Muscle of leg (tissue), 11 donors: ENCODE results near the gene GALNT18. TPM values are rescaled to one million over a fixed set of nuclear protein-coding genes. Genes with fewer than 3 reads are reported as not detected.
"Not testable (repeated sequence)": the region's sequence is repeated elsewhere in the genome, so short reads cannot be mapped to it uniquely, and the experiment has no call there.

Experiments
- DNase-seq: peaks from one replicate; pipeline ENCODE4 v3.0.0; 2013
- H3K27ac ChIP-seq: one replicate; pipeline ENCODE4 v1.5.1; 2013; ENCODE audit warnings: mild to moderate bottlenecking, low read length, control low read depth
- H3K27me3 ChIP-seq: one replicate; pipeline ENCODE4 v1.6.1; 2013; ENCODE audit warnings: low read length; ENCODE audit not compliant: control insufficient read depth, insufficient read depth
- H3K36me3 ChIP-seq: one replicate; pipeline ENCODE4 v1.6.1; 2013; ENCODE audit warnings: low read length; ENCODE audit not compliant: control insufficient read depth, insufficient read depth
- H3K4me1 ChIP-seq: one replicate; pipeline ENCODE4 v1.6.1; 2013; ENCODE audit warnings: low read length; ENCODE audit not compliant: control insufficient read depth, insufficient read depth
- H3K4me3 ChIP-seq: one replicate; pipeline ENCODE4 v1.5.1; 2013; ENCODE audit warnings: low read length, control low read depth
- H3K9me3 ChIP-seq: replicated peaks from 2 replicates; pipeline ENCODE4 v1.6.1; 2013; ENCODE audit warnings: low read depth, low read length; ENCODE audit not compliant: control insufficient read depth
- WGBS: methylation state at CpG from one replicate; pipeline ENCODE4 v1.1.5; 2013; ENCODE audit warnings: missing lambda C conversion rate; ENCODE audit not compliant: insufficient coverage; 5-methylcytosine and 5-hydroxymethylcytosine counted together
- polyA plus RNA-seq, 8 donors: library from polyadenylated mRNA; unstranded; fragments of 120-200 nt; gene quantifications; one replicate each; pipeline versions ENCODE4 v1.2.1 to v1.2.3, GENCODE V29; 2013; ENCODE audit warnings: inconsistent platforms in 1 of 8, low replicate concordance in 1 of 8; ENCODE audit not compliant: insufficient read length in 8 of 8, insufficient read depth in 1 of 8
- total RNA-seq: library from RNA; stranded (reverse); fragments of 120-200 nt; gene quantifications from one replicate; pipeline ENCODE4 v1.2.4, GENCODE V29; 2013

GALNT18 gene
- total and polyA plus RNA-seq, 9 donors: 7.7 to 17.7 (median 11.6) TPM

DNA sequence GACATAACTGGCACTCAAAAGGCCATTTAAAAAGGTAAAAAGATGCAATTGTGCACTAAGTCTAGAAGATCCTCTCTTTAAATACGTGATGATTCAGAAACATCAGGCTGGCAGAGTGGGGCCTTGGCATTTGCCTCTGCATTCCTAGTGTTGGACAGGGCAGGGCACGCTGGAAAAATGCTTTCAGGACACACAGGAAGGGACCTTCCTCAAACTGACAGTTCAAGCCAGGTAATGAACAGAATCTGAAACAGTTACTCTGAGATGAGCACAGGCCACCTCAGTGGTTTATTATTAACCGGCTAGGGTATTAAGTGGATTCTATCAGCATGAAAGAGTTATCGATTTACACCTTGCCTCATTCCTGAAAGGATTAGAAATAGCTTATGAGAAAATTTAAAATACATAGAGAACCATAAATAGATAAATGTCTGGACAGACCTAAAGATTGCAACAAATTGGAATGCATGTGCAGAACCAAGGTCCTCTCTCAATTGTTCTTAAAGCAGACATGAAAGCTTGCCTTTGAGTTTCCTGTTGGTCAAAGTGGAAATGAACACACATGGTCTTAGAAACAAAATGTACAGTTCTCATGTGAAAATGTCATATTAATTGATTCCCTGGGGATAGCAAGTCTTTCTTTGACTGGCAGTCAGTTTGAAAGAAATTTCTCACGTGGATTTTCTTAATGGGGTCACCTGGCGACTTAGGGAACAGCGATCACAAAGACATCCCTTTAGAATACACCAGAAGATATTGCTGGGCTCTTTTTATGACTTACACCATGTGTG is 247.3 kb downstream of the GALNT18 start:
- no peaks in the 10 kb centered on the region for H3K9me3 ChIP-seq
- no peaks in the 10 kb centered on the region for H3K27me3 ChIP-seq
- H3K27ac ChIP-seq: no peak overlapping the region
- H3K4me3 ChIP-seq: no peak overlapping the region
- DNase-seq: no peak
- WGBS: 70% methylated on average over 2 of the region's 7 CpGs
- H3K4me1 ChIP-seq: peaks cover 5% of the 10 kb centered on the region
- H3K36me3 ChIP-seq: peaks cover 4% of the 10 kb centered on the region

DNA sequence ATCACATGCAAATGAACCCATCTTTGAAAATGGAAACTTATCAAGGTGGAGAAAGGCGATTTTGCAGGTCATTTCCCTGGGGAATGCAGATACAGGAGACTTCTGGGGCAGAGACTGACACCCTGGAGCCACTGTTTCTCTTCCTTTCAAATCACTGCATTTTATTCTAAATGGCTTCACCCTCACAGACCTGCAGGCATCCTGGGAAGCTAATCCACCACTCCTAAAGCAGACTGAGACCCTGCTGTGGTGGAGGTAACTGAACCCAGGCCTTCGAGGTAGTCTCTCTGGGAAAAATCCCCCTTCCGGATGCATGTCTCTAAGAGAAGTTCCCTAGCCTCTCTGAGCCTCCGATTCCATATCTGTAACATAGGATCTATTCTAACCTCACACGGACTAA is 247.9 kb downstream of the GALNT18 start:
- Histone ChIP-seq H3K4me1 (peaks cover 5% of the 10 kb centered on the region), H3K36me3 (peaks cover 4% of the 10 kb centered on the region), H3K27ac (no peak overlapping the region), H3K9me3 (no peaks in the 10 kb centered on the region), H3K27me3 (no peaks in the 10 kb centered on the region), H3K4me3 (no peak overlapping the region)
- WGBS: 80% methylated on average over 1 of the region's 5 CpGs
- no peak for DNase-seq

DNA sequence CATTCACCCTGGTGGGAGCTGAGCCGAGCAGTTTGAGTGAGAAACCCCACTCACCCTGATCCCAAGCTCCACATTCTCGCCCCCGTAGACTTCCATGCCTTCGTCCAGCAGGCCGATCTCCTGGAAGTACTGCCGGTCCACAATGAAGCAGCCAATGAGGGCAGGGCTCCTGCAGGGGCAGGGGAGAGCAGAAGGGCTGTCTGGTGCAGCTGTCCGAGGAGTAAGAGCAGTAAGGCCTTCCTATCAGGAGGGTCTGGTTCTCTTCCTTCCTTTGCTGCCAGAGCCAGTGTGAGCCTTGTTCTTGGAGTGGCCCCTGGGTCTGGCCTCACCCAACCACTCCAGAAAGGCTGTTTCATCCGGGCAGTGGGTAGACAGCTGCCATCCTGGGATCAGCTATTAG is 249.3 kb downstream of the GALNT18 start:
- H3K36me3 ChIP-seq: peaks cover 4% of the 10 kb centered on the region
- 96% methylated on average over 2 of the region's 8 CpGs for WGBS

DNA sequence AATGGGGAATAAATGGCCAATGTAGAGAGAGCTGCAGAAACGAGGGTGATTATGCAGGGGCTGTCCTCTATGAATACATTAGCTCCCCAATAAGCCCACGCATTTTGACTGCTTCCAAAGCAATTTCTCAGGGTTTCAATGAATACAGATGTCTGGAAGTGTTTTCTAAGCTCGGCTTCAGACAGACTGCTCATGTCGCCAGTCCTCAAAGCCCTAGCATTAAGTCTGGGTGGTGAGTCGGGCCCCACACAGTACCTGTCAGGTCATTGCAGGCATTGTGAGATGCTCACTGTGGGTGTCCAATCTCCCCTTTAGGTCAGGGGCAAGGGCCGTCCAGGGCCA is 250.9 kb downstream of the GALNT18 start:
- Histone ChIP-seq H3K4me3 (no peak overlapping the region), H3K4me1 (peaks cover 5% of the 10 kb centered on the region), H3K9me3 (no peaks in the 10 kb centered on the region), H3K27ac (peak overlapping the region; percentile 33), H3K36me3 (no peaks in the 10 kb centered on the region), H3K27me3 (no peaks in the 10 kb centered on the region)
- 62% methylated on average over 4 of the region's 6 CpGs for WGBS
- peak; percentile 51 for DNase-seq

More for the DNA sequence above, 249.3 kb downstream of the GALNT18 start:
- peaks cover 5% of the 10 kb centered on the region for H3K4me1 ChIP-seq
- no peak overlapping the region for H3K27ac ChIP-seq
- DNase-seq: no peak
- no peak overlapping the region for H3K4me3 ChIP-seq
- H3K9me3 ChIP-seq: no peaks in the 10 kb centered on the region
- H3K27me3 ChIP-seq: no peaks in the 10 kb centered on the region

DNA sequence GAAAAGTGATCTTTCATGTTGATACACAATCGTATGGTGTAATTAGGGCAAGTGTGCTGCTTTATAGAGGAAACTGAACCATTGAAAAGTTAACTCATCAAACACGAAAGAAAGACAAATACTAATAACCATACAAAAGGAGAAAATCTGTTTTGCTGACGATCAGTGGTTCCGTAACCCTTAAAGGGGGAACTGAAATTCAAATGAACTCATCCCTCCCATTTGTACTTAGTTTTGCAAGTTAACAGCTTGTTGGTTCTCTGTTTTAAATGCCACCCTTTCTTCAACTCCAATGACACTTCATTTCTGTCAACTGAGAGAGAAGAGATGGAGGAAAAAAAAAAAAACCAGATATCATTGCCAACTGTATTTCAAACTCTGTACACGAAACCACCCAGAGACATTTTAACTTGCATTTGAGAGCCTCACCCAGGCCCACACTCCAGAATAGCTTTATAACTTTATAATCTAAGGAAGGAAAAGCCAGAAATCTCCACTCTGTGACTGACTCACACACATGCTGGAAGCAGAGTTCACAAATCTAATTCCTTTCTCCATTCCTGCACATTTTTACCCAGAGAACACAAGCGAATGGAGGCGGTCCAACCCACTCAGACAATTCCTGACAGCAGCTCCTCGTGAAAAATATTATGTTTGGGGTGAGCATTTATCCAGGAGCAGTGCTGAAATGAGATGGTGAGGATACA is 251.4 kb downstream of the GALNT18 start:
- no peaks in the 10 kb centered on the region for H3K27me3 ChIP-seq
- H3K27ac ChIP-seq: peak overlapping the region; percentile 33
- peak; percentile 61 for DNase-seq
- peaks cover 5% of the 10 kb centered on the region for H3K4me1 ChIP-seq
- H3K9me3 ChIP-seq: no peaks in the 10 kb centered on the region
- WGBS: no CpG with 5 or more reads among the region's 8 CpGs
- H3K36me3 ChIP-seq: no peaks in the 10 kb centered on the region
- H3K4me3 ChIP-seq: no peak overlapping the region

DNA sequence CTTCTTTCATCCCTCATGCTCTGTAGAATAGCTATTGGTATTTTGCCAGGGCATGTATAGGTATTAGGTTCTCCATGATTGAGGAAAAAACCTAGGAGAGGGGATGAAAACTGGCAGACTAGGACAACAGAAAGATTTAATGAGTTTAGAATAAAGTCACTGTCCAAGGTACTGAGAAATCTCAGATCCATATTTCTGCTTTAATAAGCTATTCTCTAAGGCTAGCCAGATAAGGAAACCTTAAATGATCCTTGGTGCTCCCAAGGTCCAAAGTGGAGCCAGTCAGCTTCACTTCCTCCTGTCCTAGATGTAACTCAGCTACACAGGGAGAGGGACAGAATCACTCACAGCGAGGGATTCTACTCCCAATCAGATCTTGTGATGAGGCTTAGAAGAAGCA is 255.0 kb downstream of the GALNT18 start:
- no peaks in the 10 kb centered on the region for H3K27me3 ChIP-seq
- no peak overlapping the region for H3K27ac ChIP-seq
- no peaks in the 10 kb centered on the region for H3K36me3 ChIP-seq
- H3K4me1 ChIP-seq: peaks cover 5% of the 10 kb centered on the region
- DNase-seq: peak; percentile 45
- whole genome bisulfite sequencing: no CpG with 5 or more reads among the region's 1 CpG
- H3K4me3 ChIP-seq: no peak overlapping the region
- no peaks in the 10 kb centered on the region for H3K9me3 ChIP-seq

DNA sequence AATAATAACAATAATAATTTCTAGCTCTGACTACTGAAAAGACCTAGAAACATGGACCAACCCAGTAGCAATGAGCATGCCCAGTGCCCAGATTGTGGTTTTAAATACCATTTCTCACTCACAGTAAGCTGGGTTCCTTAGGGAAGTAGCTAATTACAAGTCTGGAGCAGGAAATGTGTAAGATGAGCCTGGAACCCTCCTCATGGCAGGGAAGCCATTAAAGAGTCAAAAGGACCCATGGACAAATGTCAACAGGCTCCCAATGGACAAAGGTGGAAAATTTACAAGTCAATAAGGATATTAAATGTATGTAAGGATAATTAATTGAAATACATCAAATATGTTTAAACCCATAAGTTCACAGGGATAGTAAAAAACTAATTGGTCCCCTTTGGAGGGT is 258.1 kb downstream of the GALNT18 start:
- H3K27me3 ChIP-seq: no peaks in the 10 kb centered on the region
- no peak for DNase-seq
- no peak overlapping the region for H3K27ac ChIP-seq
- H3K9me3 ChIP-seq: no peaks in the 10 kb centered on the region
- no peaks in the 10 kb centered on the region for H3K36me3 ChIP-seq
- H3K4me3 ChIP-seq: no peak overlapping the region
- no peaks in the 10 kb centered on the region for H3K4me1 ChIP-seq

DNA sequence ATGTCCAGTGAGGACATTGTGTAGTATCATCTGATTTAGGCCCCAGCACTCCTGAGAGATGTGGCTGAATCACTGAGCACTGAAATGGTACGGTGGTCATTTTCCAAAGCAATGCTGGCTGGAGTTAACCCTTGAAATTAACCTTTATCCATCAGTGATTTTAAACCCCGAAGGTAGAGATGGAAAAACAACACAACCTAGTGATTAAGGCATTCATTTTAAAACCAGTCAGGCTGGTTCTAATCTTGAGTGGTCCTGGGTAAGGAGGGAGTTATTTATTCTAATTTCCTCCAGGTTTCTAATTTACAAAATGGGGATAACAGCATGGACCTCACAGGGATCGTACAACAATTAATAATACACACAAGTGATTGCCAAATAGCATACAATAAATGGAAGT is 262.2 kb downstream of the GALNT18 start:
- H3K27me3 ChIP-seq: no peaks in the 10 kb centered on the region
- no peak for DNase-seq
- H3K9me3 ChIP-seq: no peaks in the 10 kb centered on the region
- no peaks in the 10 kb centered on the region for H3K4me1 ChIP-seq
- no peaks in the 10 kb centered on the region for H3K36me3 ChIP-seq
- 40% methylated on average over 1 of the region's 3 CpGs for WGBS
- no peak overlapping the region for H3K27ac ChIP-seq
- no peak overlapping the region for H3K4me3 ChIP-seq

DNA sequence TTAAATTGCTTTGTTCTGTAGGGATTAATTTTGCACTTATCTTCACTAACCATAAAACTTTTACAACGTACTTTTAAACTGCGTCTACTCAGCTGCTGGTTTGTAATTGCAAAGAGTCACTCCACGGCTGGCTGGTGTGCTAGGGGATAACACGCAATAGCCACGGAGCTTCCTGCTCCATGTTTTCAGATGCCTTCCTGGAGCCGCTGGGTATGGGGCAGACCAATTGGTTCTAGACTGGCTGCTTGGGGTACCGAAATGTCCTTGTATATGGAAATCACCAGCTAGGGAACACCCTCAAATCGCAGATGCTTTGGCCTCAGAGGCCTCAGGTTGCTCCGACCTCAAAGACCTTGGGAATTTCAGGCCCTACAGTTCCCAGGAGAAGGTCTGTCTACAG is 265.0 kb downstream of the GALNT18 start:
- 88% methylated on average over 8 of the region's 9 CpGs for WGBS
- H3K27ac ChIP-seq: no peak overlapping the region
- no peak for DNase-seq
- H3K27me3 ChIP-seq: no peaks in the 10 kb centered on the region
- no peak overlapping the region for H3K4me3 ChIP-seq
- H3K36me3 ChIP-seq: no peaks in the 10 kb centered on the region
- H3K4me1 ChIP-seq: no peaks in the 10 kb centered on the region
- no peaks in the 10 kb centered on the region for H3K9me3 ChIP-seq

DNA sequence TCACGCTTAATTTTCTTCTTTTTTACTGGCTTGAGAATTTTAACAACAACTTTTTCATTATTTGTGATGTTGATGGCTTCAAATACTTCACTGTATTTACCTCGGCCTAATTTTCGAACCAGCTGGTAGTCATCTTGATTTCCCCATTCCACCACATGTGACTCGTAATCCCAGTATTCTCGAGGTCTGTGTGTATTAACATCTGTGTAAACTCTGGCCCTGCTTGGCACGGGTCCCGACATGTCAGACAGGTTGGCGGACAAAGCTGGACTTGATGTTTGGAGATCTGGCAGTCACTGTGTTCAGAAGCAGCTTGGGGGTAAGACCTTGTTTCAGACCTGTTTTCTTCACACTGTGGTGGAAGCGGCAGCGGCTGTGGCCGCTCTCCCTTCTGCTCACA is 268.9 kb downstream of the GALNT18 start, which contains the start of gene CSNK2A3:
Gene CSNK2A3 (minus strand): TSS at position 373 of the 400 bp plus-strand sequence. CDS start 131 bp downstream, at position 242.
- not testable (repeated sequence) for DNase-seq, H3K27ac ChIP-seq, H3K9me3 ChIP-seq, H3K36me3 ChIP-seq, H3K4me3 ChIP-seq, H3K27me3 ChIP-seq
- no CpG with 5 or more reads among the region's 11 CpGs for WGBS
- peaks cover 32% of the 10 kb centered on the region for H3K4me1 ChIP-seq
